ENCODE results near the gene HSPA4L.

The HSPA4L gene

DNA sequence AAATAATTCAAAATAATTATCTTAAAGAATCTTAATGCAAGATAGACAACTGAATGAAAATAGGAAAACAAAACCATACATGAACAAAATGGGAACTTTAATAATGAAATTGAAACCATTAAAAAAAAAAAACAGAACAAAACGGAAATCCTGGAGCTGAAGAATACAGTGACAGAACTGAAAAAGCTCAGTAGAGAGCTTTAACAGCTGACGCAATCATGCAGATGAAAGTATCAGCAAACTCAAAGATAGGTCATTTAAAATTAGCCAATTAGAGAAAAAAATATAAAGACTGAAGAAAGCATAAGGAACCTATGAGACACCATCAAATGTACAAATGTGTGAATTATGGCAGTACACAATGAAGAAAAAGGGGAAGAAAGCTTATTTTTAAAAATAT is 33.2 kb upstream of the HSPA4L start:
- H3K4me3 ChIP-seq (ENCODE audit: low read depth, low read length), result no peak overlapping the region
- no peak for TF ChIP-seq CTCF (IDR thresholded peaks at IDR 0.05; ENCODE audit: borderline replicate concordance, insufficient read depth, low read depth, low read length)

DNA sequence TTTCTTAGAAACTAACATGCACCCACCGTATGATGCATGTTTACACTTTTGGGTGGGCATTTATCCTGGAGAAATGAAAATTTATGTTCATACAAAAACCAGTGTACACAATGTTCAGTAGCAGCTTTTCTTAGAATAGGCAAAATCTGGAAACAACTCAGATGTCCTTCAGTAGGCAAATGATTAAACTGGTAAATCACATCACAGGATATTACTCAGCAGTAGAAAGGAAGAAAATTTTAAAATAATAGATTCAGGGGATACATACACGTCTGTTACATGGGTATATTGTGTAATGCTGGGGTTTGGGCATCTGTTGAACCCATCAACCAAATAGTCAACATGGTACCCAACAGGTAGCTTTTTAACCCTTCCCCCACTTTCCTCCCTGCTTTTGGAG is 25.2 kb upstream of the HSPA4L start:
- TF ChIP-seq CTCF (IDR thresholded peaks at IDR 0.05; ENCODE audit: borderline replicate concordance, insufficient read depth, low read depth, low read length), result no peak
- no peak overlapping the region for H3K4me3 ChIP-seq (ENCODE audit: low read depth, low read length)

DNA sequence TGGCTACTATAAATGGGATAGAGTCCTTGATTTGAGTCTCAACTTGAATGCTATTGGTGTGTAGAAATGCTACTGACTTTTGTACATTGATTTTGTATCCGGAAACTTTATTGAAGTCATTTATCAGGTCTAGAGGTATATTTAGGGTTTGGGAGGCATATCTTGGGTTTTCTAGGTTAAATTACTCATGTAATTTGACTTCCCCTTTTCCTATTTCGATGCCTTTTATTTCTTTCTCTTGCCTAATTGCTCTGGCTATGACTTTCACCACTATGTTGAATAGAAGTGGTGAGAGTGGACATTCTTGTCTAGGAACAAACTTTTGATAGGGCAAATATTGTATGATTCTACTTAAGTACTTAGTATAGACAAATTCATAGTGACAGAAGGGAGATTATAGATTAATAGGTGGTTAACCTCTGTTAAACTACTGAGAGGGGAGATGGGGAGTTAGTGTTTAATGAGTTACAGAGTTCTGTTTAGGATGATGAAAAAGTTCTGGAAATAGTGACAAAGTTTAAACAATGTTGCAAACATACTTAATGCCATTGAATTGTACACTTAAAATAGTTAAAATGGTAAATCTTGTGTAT is 22.8 kb upstream of the HSPA4L start:
- no peak overlapping the region for H3K4me3 ChIP-seq (ENCODE audit: low read depth, low read length)
- no peak for TF ChIP-seq CTCF (IDR thresholded peaks at IDR 0.05; ENCODE audit: borderline replicate concordance, insufficient read depth, low read depth, low read length)

- no peak overlapping the region for H3K4me3 ChIP-seq (ENCODE audit: low read depth, low read length)
- TF ChIP-seq CTCF (IDR thresholded peaks at IDR 0.05; ENCODE audit: borderline replicate concordance, insufficient read depth, low read depth, low read length), result no peak
These were observed 22.2 kb upstream of the HSPA4L start for GRCh38 chr4:127759893-127760292.

DNA sequence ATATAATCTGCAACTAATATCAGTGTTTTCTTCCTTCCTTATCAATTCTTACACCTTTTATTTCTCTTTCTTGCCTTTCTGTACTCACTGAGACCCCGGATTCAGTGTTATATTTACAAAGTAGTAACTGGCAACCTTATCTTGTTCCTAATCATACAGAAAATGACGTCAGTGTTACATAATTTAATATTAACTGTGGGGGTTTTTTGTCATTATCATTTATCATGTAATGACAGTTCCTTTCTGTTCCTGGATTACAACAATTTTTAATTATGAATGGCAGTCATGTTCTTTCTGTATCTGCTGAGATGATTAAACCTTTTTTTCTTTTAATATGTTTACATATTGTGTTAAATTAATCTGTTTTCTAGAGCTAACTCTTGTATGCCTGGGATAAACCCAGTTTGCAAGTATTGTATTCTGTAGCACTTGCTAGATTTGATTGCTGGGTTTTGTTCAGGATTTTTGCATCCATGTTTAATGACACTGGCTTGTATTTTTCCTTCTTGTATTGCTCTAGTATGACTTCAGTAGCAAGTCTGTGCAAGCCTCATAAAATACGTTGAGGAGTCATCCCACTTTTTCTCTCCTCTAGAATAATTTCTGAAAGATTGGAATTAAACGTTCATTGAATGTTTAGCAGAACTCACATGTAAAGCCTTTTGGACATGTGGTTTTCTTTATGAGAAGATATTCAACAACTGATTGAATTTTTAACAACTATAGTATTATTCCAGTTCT is 10.4 kb upstream of the HSPA4L start:
- no peak for TF ChIP-seq CTCF (IDR thresholded peaks at IDR 0.05; ENCODE audit: borderline replicate concordance, insufficient read depth, low read depth, low read length)
- no peak overlapping the region for H3K4me3 ChIP-seq (ENCODE audit: low read depth, low read length)

DNA sequence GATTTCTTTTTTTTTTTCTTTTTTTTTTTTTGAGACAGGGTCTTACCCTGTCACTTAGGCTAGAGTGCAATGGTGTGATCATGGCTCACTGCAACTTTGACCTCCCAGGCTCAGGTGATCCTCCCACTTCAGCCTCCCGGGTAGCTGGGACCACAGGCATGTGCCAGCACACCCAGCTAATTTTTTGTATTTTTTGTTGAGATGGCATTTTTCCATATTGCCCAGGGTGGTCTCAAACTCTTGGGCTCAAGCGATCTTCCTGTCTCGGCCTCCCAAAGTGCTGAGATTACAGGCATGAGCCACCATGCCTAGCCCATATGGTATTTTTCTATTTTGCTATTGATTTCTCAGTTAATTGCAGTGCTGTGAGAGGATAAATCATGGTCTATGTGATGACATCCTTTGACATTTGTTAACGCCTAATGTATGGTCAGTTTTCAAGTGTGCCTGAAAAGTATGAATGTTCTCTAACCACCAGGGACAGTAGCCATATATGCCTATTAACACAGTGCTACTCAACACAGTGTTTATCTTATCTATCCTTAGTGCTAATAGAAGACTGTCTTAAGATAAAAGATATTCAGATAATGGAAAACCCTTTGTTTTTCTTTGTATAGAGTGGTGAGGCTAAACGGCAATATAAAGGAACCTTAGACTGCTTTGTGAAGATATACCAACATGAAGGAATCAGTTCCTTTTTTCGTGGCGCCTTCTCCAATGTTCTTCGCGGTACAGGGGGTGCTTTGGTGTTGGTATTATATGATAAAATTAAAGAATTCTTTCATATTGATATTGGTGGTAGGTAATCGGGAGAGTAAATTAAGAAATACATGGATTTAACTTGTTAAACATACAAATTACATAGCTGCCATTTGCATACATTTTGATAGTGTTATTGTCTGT is 9.1 kb upstream of the HSPA4L start:
- no peak for TF ChIP-seq CTCF (IDR thresholded peaks at IDR 0.05; ENCODE audit: borderline replicate concordance, insufficient read depth, low read depth, low read length)
- H3K4me3 ChIP-seq (ENCODE audit: low read depth, low read length), result no peak overlapping the region

Measured in GM12875 (cell line).